HL-60 (cell line): ENCODE measurements around the gene OR2D3.
"Not testable (repeated sequence)": the region's sequence is repeated elsewhere in the genome, so short reads cannot be mapped to it uniquely, and the experiment has no call there.

ENCODE experiments used
- DNase-seq, 2 experiments: peaks; one replicate each; pipeline ENCODE4 v3.0.0-alpha.2; 2010 to 2020; ENCODE audit warnings: low read depth in 1 of 2, low spot score in 1 of 2
- H3K27ac ChIP-seq: fragments of 250-450 bp; sonication (Bioruptor Pico); replicated peaks from 2 replicates; pipeline ENCODE4 v1.5.1; 2020; ENCODE audit warnings: mild to moderate bottlenecking, moderate library complexity
- H3K27me3 ChIP-seq: fragments of 250-450 bp; sonication (Bioruptor Pico); 2 replicates; pipeline ENCODE4 v1.5.1; 2021; ENCODE audit warnings: mild to moderate bottlenecking, moderate library complexity; ENCODE audit not compliant: insufficient read depth, poor library complexity, severe bottlenecking
- H3K4me3 ChIP-seq: replicated peaks from 2 replicates; pipeline ENCODE4 v1.5.1; 2011; ENCODE audit warnings: mild to moderate bottlenecking, control low read depth, low read length; ENCODE audit not compliant: insufficient read depth
- CTCF ChIP-seq: IDR thresholded peaks from one replicate; pipeline ENCODE4 v1.5.1; 2011; ENCODE audit warnings: low read length, control low read depth, inconsistent platforms; ENCODE audit not compliant: insufficient read depth
- GABPA ChIP-seq: IDR thresholded peaks from 2 replicates; pipeline ENCODE4 v1.6.1; 2012; ENCODE audit warnings: low read depth
- POLR2AphosphoS5 ChIP-seq: IDR thresholded peaks from 2 replicates; pipeline ENCODE4 v1.6.1; 2012; ENCODE audit warnings: low read depth
- SPI1 ChIP-seq: IDR thresholded peaks from 2 replicates; pipeline ENCODE4 v1.6.1; 2012; ENCODE audit warnings: low read depth, mild to moderate bottlenecking, borderline replicate concordance
- TF ChIP-seq, protein P1 (sequence below): IDR thresholded peaks from 2 replicates; pipeline ENCODE4 v1.6.1; 2012; ENCODE audit warnings: low read depth; ENCODE audit not compliant: insufficient replicate concordance

Gene OR2D3

DNA sequence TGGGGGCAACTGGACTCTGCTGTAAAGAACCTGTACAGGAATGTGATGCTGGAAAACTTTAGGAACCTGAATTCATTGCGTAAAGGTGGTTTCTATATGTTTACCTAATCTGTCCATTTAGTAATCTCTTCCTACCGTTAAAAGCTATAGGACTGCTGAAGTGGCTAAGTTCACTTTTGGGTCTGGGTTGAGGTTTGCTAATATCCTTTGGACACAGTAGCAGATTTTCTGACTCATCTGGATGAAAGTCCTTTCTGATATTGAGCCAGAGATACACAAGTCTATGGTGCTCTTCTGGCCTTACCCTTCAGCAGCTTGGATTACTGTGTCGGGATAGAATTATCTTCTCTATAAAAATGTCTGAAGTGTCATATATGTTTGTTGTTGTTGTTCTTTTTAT is 22.3 kb downstream of the OR2D3 start:
- TF ChIP-seq SPI1 = no peak
- TF ChIP-seq POLR2AphosphoS5 = no peak
- TF ChIP-seq, protein P1, sequence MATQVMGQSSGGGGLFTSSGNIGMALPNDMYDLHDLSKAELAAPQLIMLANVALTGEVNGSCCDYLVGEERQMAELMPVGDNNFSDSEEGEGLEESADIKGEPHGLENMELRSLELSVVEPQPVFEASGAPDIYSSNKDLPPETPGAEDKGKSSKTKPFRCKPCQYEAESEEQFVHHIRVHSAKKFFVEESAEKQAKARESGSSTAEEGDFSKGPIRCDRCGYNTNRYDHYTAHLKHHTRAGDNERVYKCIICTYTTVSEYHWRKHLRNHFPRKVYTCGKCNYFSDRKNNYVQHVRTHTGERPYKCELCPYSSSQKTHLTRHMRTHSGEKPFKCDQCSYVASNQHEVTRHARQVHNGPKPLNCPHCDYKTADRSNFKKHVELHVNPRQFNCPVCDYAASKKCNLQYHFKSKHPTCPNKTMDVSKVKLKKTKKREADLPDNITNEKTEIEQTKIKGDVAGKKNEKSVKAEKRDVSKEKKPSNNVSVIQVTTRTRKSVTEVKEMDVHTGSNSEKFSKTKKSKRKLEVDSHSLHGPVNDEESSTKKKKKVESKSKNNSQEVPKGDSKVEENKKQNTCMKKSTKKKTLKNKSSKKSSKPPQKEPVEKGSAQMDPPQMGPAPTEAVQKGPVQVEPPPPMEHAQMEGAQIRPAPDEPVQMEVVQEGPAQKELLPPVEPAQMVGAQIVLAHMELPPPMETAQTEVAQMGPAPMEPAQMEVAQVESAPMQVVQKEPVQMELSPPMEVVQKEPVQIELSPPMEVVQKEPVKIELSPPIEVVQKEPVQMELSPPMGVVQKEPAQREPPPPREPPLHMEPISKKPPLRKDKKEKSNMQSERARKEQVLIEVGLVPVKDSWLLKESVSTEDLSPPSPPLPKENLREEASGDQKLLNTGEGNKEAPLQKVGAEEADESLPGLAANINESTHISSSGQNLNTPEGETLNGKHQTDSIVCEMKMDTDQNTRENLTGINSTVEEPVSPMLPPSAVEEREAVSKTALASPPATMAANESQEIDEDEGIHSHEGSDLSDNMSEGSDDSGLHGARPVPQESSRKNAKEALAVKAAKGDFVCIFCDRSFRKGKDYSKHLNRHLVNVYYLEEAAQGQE = no peak
- no peak for TF ChIP-seq CTCF
- no peak for TF ChIP-seq GABPA
- no peak for DNase-seq
- Histone ChIP-seq H3K27ac (no peak overlapping the region), H3K27me3 (no peaks in the 10 kb centered on the region), H3K4me3 (no peak overlapping the region)

GRCh38 chr11:6954248-6954647 is 33.4 kb downstream of the OR2D3 start:
- not testable (repeated sequence) for H3K27ac ChIP-seq, H3K27me3 ChIP-seq, DNase-seq, H3K4me3 ChIP-seq

DNA sequence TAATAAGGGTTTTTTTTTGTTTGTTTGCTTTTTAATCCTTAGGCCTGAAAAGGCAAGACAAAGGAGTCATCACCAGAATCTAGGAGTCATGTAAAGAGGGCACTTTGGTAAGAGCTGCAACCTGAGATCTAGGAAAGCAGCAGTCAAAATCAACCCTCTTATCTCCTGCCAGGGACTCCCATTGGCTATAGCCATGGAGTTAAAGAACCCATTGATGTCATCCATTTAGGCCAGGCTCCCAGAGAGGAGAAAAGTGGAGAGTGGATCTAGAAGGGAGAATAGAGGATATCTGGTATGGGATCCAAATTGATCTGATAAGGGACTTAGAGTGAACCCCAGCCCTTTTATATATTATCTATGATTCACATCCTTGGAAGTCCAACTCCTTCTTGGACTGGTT is 41.3 kb downstream of the OR2D3 start:
- DNase-seq = no peak
- no peak overlapping the region for H3K27ac ChIP-seq

DNA sequence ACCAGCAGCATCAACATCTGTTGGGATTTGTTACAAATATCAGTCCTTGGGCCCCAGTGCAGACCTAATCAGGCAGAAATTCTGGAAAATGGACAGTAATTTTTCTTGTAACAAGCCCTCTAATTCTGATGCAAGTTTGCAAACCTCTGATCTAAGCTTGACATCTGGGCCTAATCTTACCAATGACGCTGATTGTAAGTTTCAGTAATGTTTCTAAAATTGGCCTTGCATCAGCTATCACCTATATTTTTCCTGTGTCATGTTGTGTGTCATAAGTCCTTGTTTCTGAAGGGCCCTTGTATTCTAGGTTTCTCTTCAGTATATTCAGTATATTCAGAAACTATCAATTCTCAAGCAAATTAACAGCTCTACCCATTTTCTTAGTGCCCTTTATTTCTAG is 41.9 kb downstream of the OR2D3 start:
- Histone ChIP-seq H3K27ac (no peak overlapping the region), H3K27me3 (no peaks in the 10 kb centered on the region), H3K4me3 (no peak overlapping the region)
- DNase-seq = no peak
- no peak for TF ChIP-seq POLR2AphosphoS5
- TF ChIP-seq CTCF = no peak
- TF ChIP-seq, protein P1 = no peak
- TF ChIP-seq GABPA = no peak
- no peak for TF ChIP-seq SPI1

More for the DNA sequence above, 41.3 kb downstream of the OR2D3 start:
- Histone ChIP-seq H3K27me3 (no peaks in the 10 kb centered on the region), H3K4me3 (no peak overlapping the region)
- TF ChIP-seq GABPA (no peak), POLR2AphosphoS5 (no peak), CTCF (no peak), SPI1 (no peak)
- TF ChIP-seq, protein P1 = no peak
